Germinal center (tissue), 1 donor: Measurements from ENCODE around the gene RGL4.

Experiments used
- DNase-seq: peaks from one replicate; pipeline ENCODE4 v3.0.0; 2012; ENCODE audit warnings: mixed read lengths, low spot score

RGL4 gene

GRCh38 chr22:23681026-23681809, 9.6 kb upstream of the RGL4 start:
- no peak for DNase-seq

- DNase-seq, result no peak
Observed at GRCh38 chr22:23682077-23682476, 8.7 kb upstream of the RGL4 start.

- DNase-seq, result no peak
Observed at GRCh38 chr22:23682827-23683355, 7.9 kb upstream of the RGL4 start.

- DNase-seq, result no peak
Observed at GRCh38 chr22:23683545-23683944, 7.3 kb upstream of the RGL4 start.

- no peak for DNase-seq
Observed at GRCh38 chr22:23684026-23684425, 6.8 kb upstream of the RGL4 start.

- no peak for DNase-seq
Observed at GRCh38 chr22:23684561-23685031, 6.2 kb upstream of the RGL4 start.

GRCh38 chr22:23685205-23685784, 5.5 kb upstream of the RGL4 start:
- no peak for DNase-seq

- DNase-seq, result no peak
Observed at GRCh38 chr22:23686416-23687024, 4.3 kb upstream of the RGL4 start.

GRCh38 chr22:23688121-23688520, 2.7 kb upstream of the RGL4 start:
- no peak for DNase-seq

- DNase-seq, result no peak
Observed at GRCh38 chr22:23688571-23688970, 2.2 kb upstream of the RGL4 start.

- DNase-seq, result no peak
Observed at GRCh38 chr22:23689414-23689813, 1.4 kb upstream of the RGL4 start.

- no peak for DNase-seq
Observed at GRCh38 chr22:23691748-23692423, 1.1 kb downstream of the RGL4 start.

- no peak for DNase-seq
Observed at GRCh38 chr22:23692598-23693291, 1.9 kb downstream of the RGL4 start.

GRCh38 chr22:23693979-23694680, 3.3 kb downstream of the RGL4 start:
- DNase-seq, result no peak

GRCh38 chr22:23695141-23695540, 4.3 kb downstream of the RGL4 start:
- no peak for DNase-seq

- DNase-seq, result no peak
Observed at GRCh38 chr22:23695571-23696325, 4.9 kb downstream of the RGL4 start.

- DNase-seq, result peak; percentile 83
Observed at GRCh38 chr22:23696326-23696851, 5.6 kb downstream of the RGL4 start.

GRCh38 chr22:23697031-23697970, 6.5 kb downstream of the RGL4 start:
- DNase-seq, result no peak

GRCh38 chr22:23698094-23698493, 7.3 kb downstream of the RGL4 start:
- no peak for DNase-seq
